Mucosa of stomach (tissue), 1 donor: Measurements from ENCODE around the gene NOPCHAP1.

ENCODE experiments used
- H3K27me3 ChIP-seq: one replicate; pipeline ENCODE4 v1.7.0; 2013; ENCODE audit warnings: mild to moderate bottlenecking, low read length; ENCODE audit not compliant: control insufficient read depth, insufficient read depth
- H3K36me3 ChIP-seq: one replicate; pipeline ENCODE4 v1.7.0; 2013; ENCODE audit warnings: low read length; ENCODE audit not compliant: control insufficient read depth, insufficient read depth
- H3K4me1 ChIP-seq: one replicate; pipeline ENCODE4 v1.7.0; 2013; ENCODE audit warnings: mild to moderate bottlenecking, low read length; ENCODE audit not compliant: control insufficient read depth, insufficient read depth
- H3K4me3 ChIP-seq: one replicate; pipeline ENCODE4 v1.7.0; 2013; ENCODE audit warnings: low read length
- H3K9ac ChIP-seq: one replicate; pipeline ENCODE4 v1.7.0; 2013; ENCODE audit warnings: mild to moderate bottlenecking, low read length, moderate library complexity
- H3K9me3 ChIP-seq: one replicate; pipeline ENCODE4 v1.7.0; 2013; ENCODE audit warnings: mild to moderate bottlenecking, low read length, moderate library complexity; ENCODE audit not compliant: control insufficient read depth
- donor health status: Pancreatic carcinoma.

Gene NOPCHAP1

DNA sequence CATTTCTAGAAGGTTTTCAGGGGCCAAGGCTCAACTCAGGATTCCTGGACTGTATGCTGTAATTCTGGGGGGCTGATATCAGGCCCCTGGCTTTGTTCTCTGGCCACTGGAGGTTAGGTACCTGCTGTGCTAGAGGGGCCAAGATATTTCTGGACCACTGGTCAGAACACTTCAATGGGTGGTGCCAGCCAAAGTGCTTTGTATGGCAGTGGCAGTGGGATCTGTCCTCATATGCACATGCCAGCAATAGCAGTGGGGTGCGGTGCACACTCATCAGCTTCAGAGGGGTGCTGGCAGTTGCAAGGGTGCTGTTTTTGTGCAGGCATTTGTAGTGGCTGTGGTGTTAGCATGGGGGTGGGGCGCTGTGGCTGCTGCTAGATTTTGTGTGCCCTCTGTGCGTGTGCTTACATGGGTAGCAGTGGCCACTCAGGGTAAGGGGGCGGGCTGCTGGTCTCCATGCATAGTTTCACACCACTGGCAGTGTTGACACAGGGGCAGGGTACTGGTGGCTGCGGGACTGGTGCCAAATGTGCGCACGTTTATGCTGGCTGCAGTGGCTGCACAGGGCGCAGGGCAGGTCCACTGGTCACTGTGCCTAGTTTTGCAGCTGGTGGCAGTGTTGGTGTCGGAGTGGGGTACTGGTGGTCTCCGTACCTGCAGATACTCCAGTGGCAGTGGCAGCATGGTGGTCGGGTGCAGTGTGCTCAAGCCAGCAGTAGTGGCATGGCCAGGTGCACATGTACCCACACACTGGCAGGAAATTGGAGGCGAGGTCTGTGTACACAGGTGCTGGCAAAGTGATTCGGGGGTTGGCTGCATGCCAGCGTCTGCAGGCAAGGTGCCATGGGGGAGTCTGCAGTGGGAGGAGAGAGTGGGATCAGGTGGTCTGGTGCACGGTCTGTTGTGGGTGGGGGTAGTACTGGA lies 12.6 kb downstream of the NOPCHAP1 start:
- no peaks in the 10 kb centered on the region for H3K9me3 ChIP-seq
- H3K9ac ChIP-seq = no peak overlapping the region
- no peaks in the 10 kb centered on the region for H3K36me3 ChIP-seq
- H3K4me1 ChIP-seq = peaks cover 11% of the 10 kb centered on the region
- H3K27me3 ChIP-seq = no peaks in the 10 kb centered on the region
- H3K4me3 ChIP-seq = no peak overlapping the region

DNA sequence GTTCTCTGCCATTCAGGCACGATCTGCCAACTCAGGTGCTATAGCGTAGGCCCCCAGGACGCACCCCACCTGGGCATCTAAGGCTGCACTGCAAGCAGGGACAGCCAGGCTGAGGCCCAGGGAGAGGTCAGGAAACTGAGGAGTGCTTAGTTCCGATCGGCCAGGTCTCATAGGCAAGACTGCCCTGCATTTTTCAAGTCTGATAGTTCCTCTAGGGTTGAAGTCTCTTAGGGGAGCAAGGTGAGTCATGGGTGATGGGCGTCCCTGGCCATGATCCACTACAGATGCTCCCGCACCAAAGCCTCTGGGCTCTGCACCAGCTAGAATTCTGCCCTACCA lies 13.2 kb downstream of the NOPCHAP1 start:
- H3K36me3 ChIP-seq = no peaks in the 10 kb centered on the region
- H3K4me1 ChIP-seq = peaks cover 11% of the 10 kb centered on the region
- no peaks in the 10 kb centered on the region for H3K9me3 ChIP-seq
- no peak overlapping the region for H3K9ac ChIP-seq
- no peaks in the 10 kb centered on the region for H3K27me3 ChIP-seq
- no peak overlapping the region for H3K4me3 ChIP-seq

DNA sequence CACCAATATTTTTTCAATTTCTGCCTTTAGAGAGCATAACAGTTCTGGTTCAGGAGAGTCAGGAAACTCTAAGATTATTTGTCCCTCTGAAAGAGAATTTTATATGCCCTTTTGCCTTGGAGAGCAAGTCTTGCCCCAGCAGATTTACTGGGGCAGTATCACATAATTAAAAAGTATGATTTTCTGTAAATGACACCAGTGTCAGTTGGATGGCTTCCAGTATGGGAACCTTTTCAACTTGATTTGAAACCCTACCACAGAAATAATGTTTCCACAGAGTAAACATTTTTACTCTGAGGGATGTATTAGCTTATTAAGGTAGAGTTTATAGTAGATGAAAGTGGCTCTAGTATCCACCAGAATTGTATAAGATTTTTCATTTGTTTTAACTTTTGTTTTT lies 15.4 kb downstream of the NOPCHAP1 start:
- Histone ChIP-seq H3K27me3 (no peaks in the 10 kb centered on the region), H3K4me3 (no peak overlapping the region), H3K4me1 (peaks cover 11% of the 10 kb centered on the region), H3K9me3 (no peaks in the 10 kb centered on the region), H3K9ac (no peak overlapping the region), H3K36me3 (no peaks in the 10 kb centered on the region)

DNA sequence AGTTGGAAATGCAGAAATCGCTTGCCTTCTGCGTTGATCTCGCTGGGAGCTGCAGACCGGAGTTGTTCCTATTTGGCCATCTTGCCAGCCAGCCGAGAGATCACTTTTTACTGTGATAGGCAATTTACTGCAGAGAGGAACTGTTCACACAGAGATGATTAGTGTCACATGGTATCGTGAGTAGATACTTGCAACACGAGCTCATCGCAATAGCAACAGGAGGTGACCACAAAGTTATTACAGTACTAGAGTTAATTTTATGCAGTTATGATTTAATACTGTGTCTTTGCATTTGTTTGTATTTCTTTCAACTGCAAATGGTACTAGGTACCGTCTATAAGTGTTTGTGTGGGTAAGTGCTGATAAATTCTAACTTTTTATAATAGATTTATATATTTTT lies 27.8 kb downstream of the NOPCHAP1 start:
- H3K4me1 ChIP-seq = no peaks in the 10 kb centered on the region
- H3K4me3 ChIP-seq = no peak overlapping the region
- H3K27me3 ChIP-seq = no peaks in the 10 kb centered on the region
- no peaks in the 10 kb centered on the region for H3K36me3 ChIP-seq
- no peak overlapping the region for H3K9ac ChIP-seq
- H3K9me3 ChIP-seq = no peaks in the 10 kb centered on the region

DNA sequence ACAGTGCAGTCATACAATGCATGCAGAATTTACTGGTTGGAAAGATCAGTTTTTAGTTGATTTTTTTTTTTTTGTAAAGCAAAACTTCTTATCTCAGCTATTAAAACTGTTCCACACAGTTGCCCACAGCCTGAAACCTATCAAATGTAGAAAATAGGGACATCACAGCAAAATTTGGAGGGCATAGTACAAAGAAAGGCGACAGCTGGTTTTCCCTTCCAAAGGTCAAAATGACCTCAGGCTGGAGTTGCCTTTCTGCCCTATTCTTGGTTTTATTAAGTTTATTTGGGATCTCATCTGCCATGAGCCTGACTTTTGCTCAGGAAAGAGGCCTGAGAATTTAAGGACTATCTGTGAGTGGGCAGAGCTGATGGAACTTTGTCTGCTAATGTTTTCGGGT lies 28.5 kb downstream of the NOPCHAP1 start:
- Histone ChIP-seq H3K4me1 (no peaks in the 10 kb centered on the region), H3K9me3 (no peaks in the 10 kb centered on the region), H3K4me3 (no peak overlapping the region), H3K27me3 (no peaks in the 10 kb centered on the region), H3K9ac (no peak overlapping the region), H3K36me3 (no peaks in the 10 kb centered on the region)

DNA sequence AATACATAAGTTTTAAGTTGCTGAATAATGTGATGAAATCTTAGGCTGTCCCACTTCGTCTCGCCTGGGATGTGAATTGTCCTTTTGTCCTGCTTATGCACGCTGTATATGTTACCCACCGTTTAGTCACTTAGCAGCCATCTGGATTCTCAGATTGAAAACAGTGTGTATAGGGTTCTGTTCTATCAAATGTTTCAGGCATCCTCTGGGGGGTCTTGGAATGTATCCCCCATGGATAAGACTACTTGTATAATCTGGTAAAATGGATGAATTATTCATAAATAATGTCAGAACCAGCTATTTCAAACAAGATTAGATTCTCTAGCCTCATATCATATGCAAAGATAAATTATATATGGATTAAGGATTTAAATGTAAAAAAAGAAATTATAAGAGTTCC lies 29.4 kb downstream of the NOPCHAP1 start:
- Histone ChIP-seq H3K4me3 (no peak overlapping the region), H3K9me3 (no peaks in the 10 kb centered on the region), H3K9ac (no peak overlapping the region), H3K4me1 (no peaks in the 10 kb centered on the region), H3K36me3 (no peaks in the 10 kb centered on the region), H3K27me3 (no peaks in the 10 kb centered on the region)

DNA sequence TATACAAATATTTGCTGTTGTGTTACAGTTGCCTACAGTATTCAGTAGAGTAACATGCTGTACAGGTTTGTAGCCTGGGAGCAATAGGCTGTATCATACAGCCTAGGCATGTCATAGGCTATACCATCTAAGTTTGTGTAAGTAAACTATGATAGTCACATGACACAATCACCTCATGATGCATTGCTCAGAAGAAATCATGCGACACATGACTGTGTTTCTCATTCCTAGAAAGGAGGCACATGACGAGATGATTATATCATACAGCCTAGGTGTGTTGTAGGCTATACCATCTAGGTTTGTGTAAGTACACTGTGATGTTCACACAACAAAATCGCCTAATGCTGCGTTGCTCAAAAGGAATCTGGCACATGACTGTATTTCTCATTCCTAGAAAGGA lies 31.9 kb downstream of the NOPCHAP1 start:
- H3K4me1 ChIP-seq = no peaks in the 10 kb centered on the region
- no peaks in the 10 kb centered on the region for H3K27me3 ChIP-seq
- H3K9ac ChIP-seq = no peak overlapping the region
- no peaks in the 10 kb centered on the region for H3K9me3 ChIP-seq
- no peak overlapping the region for H3K4me3 ChIP-seq
- H3K36me3 ChIP-seq = no peaks in the 10 kb centered on the region

DNA sequence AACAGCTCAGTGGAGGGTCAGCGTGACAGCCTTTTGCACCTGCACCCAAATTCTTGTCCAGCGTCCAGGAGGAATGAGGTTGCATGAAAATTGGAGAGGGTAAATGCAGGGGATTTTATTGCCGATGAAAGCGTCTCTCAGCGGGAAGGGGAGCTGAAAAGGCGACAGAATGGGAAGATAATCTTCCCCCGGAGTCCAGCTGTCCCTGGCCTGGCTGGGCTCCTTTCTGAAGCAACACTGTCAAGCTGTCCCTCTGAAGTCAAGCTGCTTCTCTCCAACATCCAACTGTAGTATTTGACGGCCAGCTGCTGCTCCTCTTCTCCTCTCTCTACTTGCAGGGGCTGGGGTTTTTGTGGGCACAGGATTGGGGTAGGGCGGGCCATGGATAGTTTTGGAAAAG lies 32.7 kb downstream of the NOPCHAP1 start:
- no peaks in the 10 kb centered on the region for H3K36me3 ChIP-seq
- H3K9ac ChIP-seq = no peak overlapping the region
- no peak overlapping the region for H3K4me3 ChIP-seq
- no peaks in the 10 kb centered on the region for H3K9me3 ChIP-seq
- H3K27me3 ChIP-seq = no peaks in the 10 kb centered on the region
- no peaks in the 10 kb centered on the region for H3K4me1 ChIP-seq

DNA sequence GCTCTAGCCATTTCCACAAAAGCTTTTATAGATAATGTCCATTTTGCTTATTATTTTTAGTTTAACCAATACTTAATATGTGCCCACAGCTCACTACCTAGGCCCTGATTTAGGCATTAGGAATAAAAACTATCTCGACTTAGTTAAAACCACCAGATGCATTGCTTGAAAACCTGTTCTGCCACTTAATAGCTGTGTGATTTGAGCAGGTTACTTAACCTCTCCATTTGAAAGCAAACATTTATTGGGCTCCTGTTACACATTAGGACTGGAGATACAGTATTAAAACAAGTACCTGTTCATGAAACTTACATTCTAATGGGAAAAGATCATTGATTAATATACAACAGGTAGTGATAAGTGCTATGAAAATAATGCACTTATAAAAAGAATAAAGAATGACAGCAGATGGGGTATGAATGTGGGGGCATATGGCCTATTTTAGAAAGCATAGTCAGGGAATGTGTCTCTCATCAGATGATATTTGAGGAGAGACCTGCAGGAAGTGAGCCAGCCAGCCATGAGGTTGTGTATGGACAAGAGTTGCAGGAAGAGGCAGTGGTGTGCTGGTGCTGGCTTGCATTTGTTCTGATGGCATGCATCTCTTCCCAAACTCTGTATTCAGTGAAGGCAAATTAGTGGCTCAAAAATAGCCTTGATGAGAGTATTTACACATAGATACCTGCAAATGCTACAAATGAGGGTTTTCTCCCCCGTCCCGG lies 34.3 kb downstream of the NOPCHAP1 start:
- no peak overlapping the region for H3K9ac ChIP-seq
- H3K4me3 ChIP-seq = no peak overlapping the region
- H3K9me3 ChIP-seq = no peaks in the 10 kb centered on the region
- H3K36me3 ChIP-seq = no peaks in the 10 kb centered on the region
- no peaks in the 10 kb centered on the region for H3K27me3 ChIP-seq
- H3K4me1 ChIP-seq = no peaks in the 10 kb centered on the region

DNA sequence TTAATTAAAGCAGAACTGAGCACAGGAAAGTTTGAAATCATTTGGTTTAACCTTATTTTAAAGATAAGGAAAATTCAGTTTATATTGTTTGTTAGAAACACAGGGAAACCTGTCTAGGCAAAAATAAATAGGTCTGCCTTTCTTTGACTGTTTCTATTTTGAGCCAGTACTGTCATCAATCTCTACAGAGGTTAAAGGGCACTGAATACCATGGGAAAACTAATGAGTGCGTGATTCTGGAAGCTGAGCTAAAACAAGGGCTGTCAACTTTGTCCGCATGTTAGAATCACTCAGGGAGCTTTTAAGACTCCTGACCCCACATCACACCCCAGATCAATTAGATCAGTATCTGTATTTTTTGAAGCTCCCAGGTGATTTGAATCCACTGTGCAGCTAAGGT lies 38.8 kb downstream of the NOPCHAP1 start:
- Histone ChIP-seq H3K36me3 (no peaks in the 10 kb centered on the region), H3K9me3 (no peaks in the 10 kb centered on the region), H3K27me3 (no peaks in the 10 kb centered on the region), H3K4me3 (no peak overlapping the region), H3K9ac (no peak overlapping the region), H3K4me1 (no peaks in the 10 kb centered on the region)

DNA sequence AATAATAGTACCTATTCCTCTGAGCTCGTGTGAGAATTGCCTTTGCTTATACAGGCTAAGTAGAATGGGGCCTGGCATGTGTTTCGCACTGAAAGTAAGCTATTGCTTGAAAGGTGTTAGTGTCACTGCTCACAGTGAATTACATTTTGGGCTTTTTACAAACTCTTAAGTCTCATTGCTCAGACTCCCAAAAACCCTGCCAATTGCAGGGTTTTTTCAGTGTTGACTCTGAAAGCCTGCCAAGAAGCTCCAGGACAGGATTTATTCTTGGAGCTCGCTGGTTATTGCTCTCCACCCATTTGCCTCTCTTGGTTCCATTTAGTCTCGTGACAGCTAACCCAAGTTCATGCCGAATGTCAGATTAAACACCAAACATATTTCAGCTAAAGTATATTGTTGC lies 39.8 kb downstream of the NOPCHAP1 start:
- Histone ChIP-seq H3K36me3 (no peaks in the 10 kb centered on the region), H3K4me3 (no peak overlapping the region)

DNA sequence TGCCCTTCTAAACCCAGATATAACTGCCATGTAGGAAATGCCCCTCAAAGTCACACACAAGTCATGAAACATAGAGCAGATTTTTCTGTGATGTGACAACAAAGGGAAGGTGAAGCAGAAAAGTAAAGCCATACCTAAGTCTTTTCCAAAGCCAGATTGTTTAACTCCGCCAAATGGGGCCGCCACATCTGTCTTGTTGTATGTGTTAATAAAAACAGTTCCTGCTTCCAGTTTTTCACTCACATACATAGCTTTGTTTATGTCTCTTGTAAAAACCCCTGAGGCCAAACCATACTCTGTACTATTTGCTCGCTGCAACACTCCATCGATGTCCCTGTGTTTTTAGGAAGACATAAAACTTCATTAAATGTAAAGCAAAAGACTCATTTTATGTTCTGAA lies 40.3 kb downstream of the NOPCHAP1 start:
- Histone ChIP-seq H3K9me3 (no peaks in the 10 kb centered on the region), H3K27me3 (no peaks in the 10 kb centered on the region), H3K36me3 (no peaks in the 10 kb centered on the region), H3K9ac (no peak overlapping the region), H3K4me3 (no peak overlapping the region), H3K4me1 (no peaks in the 10 kb centered on the region)

More for the DNA sequence above, 39.8 kb downstream of the NOPCHAP1 start:
- no peak overlapping the region for H3K9ac ChIP-seq
- no peaks in the 10 kb centered on the region for H3K4me1 ChIP-seq
- no peaks in the 10 kb centered on the region for H3K27me3 ChIP-seq
- H3K9me3 ChIP-seq = no peaks in the 10 kb centered on the region
